Uterus (tissue), 2 donors: Measurements from ENCODE around the gene AEBP1.

ENCODE experiments used
- CTCF ChIP-seq, 4 experiments: fragments of 200-600 bp in 2 of 4; fragments of 450-650 bp in 2 of 4; sonication (generic) in 2 of 4; IDR thresholded peaks; one replicate each; pipeline ENCODE4 v1.5.1; 2016 to 2019; ENCODE audit warnings: antibody characterized with exemption in 4 of 4, mild to moderate bottlenecking in 2 of 4, moderate library complexity in 1 of 4
- POLR2A ChIP-seq, 2 donors: fragments of 450-650 bp; IDR thresholded peaks; one replicate each; pipeline ENCODE4 v1.6.1; 2016; ENCODE audit warnings: antibody characterized with exemption in 2 of 2, mild to moderate bottlenecking in 1 of 2, moderate library complexity in 1 of 2

GRCh38 chr7:44056681-44057080 is 47.5 kb upstream of the AEBP1 start:
- TF ChIP-seq CTCF (IDR thresholded peaks at IDR 0.05) (no peak), POLR2A (IDR thresholded peaks at IDR 0.05) (no peak)
